BE2C (cell line): ENCODE results near the gene CDK15.

ENCODE experiments used
- DNase-seq: peaks from one replicate; pipeline ENCODE4 v3.0.0-alpha.2; 2020
- H3K27me3 ChIP-seq: fragments of 250-450 bp; sonication (Bioruptor Pico); 2 replicates; pipeline ENCODE4 v1.5.1; 2020; ENCODE audit warnings: mild to moderate bottlenecking
- H3K36me3 ChIP-seq: fragments of 250-450 bp; sonication (Bioruptor Pico); 2 replicates; pipeline ENCODE4 v1.5.1; 2020; ENCODE audit warnings: mild to moderate bottlenecking
- H3K4me1 ChIP-seq: fragments of 250-450 bp; sonication (Bioruptor Pico); 2 replicates; pipeline ENCODE4 v1.5.1; 2020
- H3K4me3 ChIP-seq: 2 replicates; pipeline ENCODE4 v1.5.1; 2011; ENCODE audit warnings: low read depth, low read length
- H3K9me3 ChIP-seq: fragments of 250-450 bp; sonication (Bioruptor Pico); 2 replicates; pipeline ENCODE4 v1.5.1; 2020
- TF ChIP-seq, protein P1 (sequence below): IDR thresholded peaks from 2 replicates; pipeline ENCODE4 v1.5.1; 2012; ENCODE audit warnings: mild to moderate bottlenecking, low read depth, low read length

CDK15 gene

DNA sequence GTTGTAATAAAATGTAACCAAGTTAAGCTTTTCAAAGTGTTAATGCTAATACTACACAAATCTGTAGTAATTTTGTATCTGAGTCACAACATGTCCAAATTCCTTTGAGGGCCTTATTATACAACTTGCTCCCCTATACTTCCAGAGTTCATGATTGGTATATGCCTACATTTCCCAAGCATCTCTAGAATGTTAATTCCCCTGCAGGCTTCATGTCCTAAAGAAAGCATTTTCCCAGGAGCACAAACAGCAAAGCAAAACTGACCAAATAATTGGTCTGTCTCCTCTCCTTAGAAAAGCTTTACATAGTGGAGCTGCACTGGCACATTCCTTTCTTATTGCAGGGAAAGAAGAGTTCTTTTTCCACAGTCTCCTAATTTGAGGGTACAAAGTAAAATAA is 29.3 kb upstream of the CDK15 start:
- DNase-seq, result no peak
- Histone ChIP-seq H3K27me3 (no peaks in the 10 kb centered on the region), H3K4me3 (no peak overlapping the region), H3K9me3 (no peaks in the 10 kb centered on the region), H3K36me3 (no peaks in the 10 kb centered on the region), H3K4me1 (no peaks in the 10 kb centered on the region)
- TF ChIP-seq, protein P1, sequence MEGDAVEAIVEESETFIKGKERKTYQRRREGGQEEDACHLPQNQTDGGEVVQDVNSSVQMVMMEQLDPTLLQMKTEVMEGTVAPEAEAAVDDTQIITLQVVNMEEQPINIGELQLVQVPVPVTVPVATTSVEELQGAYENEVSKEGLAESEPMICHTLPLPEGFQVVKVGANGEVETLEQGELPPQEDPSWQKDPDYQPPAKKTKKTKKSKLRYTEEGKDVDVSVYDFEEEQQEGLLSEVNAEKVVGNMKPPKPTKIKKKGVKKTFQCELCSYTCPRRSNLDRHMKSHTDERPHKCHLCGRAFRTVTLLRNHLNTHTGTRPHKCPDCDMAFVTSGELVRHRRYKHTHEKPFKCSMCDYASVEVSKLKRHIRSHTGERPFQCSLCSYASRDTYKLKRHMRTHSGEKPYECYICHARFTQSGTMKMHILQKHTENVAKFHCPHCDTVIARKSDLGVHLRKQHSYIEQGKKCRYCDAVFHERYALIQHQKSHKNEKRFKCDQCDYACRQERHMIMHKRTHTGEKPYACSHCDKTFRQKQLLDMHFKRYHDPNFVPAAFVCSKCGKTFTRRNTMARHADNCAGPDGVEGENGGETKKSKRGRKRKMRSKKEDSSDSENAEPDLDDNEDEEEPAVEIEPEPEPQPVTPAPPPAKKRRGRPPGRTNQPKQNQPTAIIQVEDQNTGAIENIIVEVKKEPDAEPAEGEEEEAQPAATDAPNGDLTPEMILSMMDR, result no peak

DNA sequence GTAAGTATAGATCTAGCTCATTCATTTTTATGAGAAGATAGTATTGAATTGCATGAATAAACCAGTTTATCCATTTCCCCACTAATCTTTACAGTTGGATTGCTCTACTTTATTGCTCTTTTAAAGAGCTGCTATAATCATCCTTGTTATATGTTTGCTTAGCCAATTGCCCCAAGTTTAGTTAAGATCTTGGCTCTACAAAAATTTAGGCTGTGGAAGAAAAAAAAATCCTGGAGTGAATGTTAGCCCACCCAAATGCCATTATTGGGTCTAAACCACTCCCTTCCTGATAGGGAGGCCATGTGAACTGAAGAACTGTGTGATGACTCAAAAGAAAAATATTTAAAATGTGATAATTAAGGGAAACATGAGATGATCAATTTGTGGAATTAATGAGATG is 28.5 kb upstream of the CDK15 start:
- TF ChIP-seq, protein P1, result no peak
- no peak for DNase-seq
- no peaks in the 10 kb centered on the region for H3K27me3 ChIP-seq
- no peaks in the 10 kb centered on the region for H3K4me1 ChIP-seq
- H3K9me3 ChIP-seq, result no peaks in the 10 kb centered on the region
- H3K4me3 ChIP-seq, result no peak overlapping the region
- no peaks in the 10 kb centered on the region for H3K36me3 ChIP-seq

DNA sequence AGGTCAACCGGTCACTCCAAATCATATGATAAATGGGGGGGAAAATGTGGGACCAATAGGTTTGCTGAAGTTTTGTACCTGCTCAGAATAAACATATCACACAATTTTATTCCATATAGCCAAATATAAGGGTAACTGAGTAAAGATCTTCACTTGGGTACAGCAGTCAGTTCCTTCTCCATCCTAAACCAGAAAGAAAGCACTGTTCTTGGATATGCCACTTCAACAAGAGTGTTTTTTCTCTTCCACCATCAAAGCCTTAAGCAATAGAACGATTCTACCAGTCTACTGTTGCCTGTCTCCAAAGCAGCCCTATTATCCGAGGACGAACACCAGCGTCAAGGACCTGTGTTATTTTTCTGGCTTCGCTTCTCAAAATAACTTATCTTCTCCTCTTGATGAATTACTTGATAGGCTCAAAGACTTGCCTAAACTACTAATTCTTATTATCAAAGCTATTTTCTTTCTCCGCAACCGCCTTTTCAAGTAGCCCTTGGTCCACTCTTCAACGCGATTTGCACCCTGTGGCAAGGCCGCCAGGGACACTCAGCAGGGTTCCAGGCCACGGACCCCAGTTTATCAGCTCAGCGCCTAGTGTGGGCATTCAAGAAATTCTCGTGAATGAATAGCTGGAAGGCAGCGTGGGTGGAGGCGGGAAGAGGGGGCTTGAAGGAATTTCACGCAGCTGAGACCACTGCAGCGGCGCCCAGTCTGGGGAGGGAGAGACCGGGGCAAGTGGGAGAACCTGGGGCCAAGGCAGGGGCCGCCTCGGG is 26.2 kb upstream of the CDK15 start:
- Histone ChIP-seq H3K9me3 (no peaks in the 10 kb centered on the region), H3K36me3 (no peaks in the 10 kb centered on the region), H3K4me1 (no peaks in the 10 kb centered on the region), H3K27me3 (no peaks in the 10 kb centered on the region), H3K4me3 (peak overlapping the region; percentile 82)
- TF ChIP-seq, protein P1, result no peak
- DNase-seq, result no peak

- Histone ChIP-seq H3K36me3 (no peaks in the 10 kb centered on the region), H3K4me1 (no peaks in the 10 kb centered on the region), H3K4me3 (peak within 1 kb of the TSS; percentile 82), H3K27me3 (no peaks in the 10 kb centered on the region), H3K9me3 (no peaks in the 10 kb centered on the region)
- peak; percentile 94 for DNase-seq
- TF ChIP-seq, protein P1, result no peak
These were observed 25.5 kb upstream of the CDK15 start, which contains the start of gene ALS2 for GRCh38 chr2:201780674-201781493. Gene ALS2 (minus strand): TSS chr2:201780933. CDS start chr2:201768885, 12,048 bp downstream.

DNA sequence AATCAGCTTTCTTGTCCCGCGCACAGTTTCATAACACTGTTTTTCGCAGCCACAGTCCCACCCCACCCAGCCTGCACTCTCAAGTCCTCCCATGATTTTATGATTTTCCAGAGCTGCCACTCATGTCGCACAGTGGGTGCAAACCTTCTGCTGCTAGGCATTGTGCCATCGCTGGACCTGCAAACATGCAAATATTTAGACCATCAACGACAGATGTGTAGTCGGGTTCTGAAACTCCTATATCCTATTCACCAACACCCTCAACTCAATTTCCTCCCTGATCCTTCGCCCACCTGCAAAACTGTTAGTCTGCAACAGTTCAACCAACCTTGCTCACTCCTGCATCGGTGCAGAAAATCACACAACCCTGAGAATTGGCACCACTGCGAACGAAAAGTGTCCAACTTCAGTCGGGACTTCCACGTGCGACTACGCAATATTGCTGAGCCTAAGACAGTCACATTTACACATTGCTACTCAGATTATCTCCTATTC is 24.7 kb upstream of the CDK15 start:
- H3K9me3 ChIP-seq, result no peaks in the 10 kb centered on the region
- no peaks in the 10 kb centered on the region for H3K4me1 ChIP-seq
- DNase-seq, result no peak
- no peaks in the 10 kb centered on the region for H3K36me3 ChIP-seq
- no peaks in the 10 kb centered on the region for H3K27me3 ChIP-seq
- peak overlapping the region; percentile 82 for H3K4me3 ChIP-seq
- TF ChIP-seq, protein P1, result no peak
